Gastroesophageal sphincter (tissue), 3 donors: ENCODE data around the gene TNIP2.

Experiments used
- CTCF ChIP-seq, 4 experiments: fragments of 200-600 bp in 2 of 4; fragments of 450-650 bp in 2 of 4; sonication (generic) in 1 of 4; IDR thresholded peaks; one replicate each; pipeline ENCODE4 v1.5.1; 2017 to 2019; ENCODE audit warnings: antibody characterized with exemption in 4 of 4, mild to moderate bottlenecking in 2 of 4, moderate library complexity in 2 of 4
- POLR2A ChIP-seq, 2 donors: fragments of 450-650 bp; IDR thresholded peaks; one replicate each; pipeline ENCODE4 v1.6.1; 2017; ENCODE audit warnings: antibody characterized with exemption in 2 of 2, mild to moderate bottlenecking in 2 of 2, moderate library complexity in 1 of 2
- POLR2AphosphoS5 ChIP-seq: sonication (generic); formaldehyde crosslinking; IDR thresholded peaks from one replicate; pipeline ENCODE4 v1.6.1; 2017; ENCODE audit warnings: antibody characterized with exemption

- TF ChIP-seq CTCF (IDR thresholded peaks at IDR 0.05) (no peak), POLR2A (IDR thresholded peaks at IDR 0.05) (no peak), POLR2AphosphoS5 (no peak)
Observed at GRCh38 chr4:2715426-2715825, 40.7 kb downstream of the TNIP2 start.
